GM12878 (cell line): ENCODE data around the gene CLASRP. TPM values are rescaled to one million over a fixed set of nuclear protein-coding genes. Genes with fewer than 3 reads are reported as not detected.

Experiments
- ATAC-seq: fragments of 200-7000 bp; cut with Tn5 transposase; 3 replicates; pipeline ENCODE4 v1.9.1; 2020; ENCODE audit warnings: mild to moderate bottlenecking, moderate library complexity
- BruUV-seq: library from RNA; stranded (reverse); fragments of 400-500 nt; replicated peaks from 2 replicates; lab custom pipeline; 2021; lab: Mats Ljungman, UMichigan
- CTCF ChIA-PET: fragments of 300-600 bp; sonication (Branson Sonifier 250); formaldehyde crosslinking; extraction: SDS; loops from one replicate; lab custom pipeline; 2021; ENCODE audit warnings: inconsistent platforms; lab: Yijun Ruan, JAX
- POLR2A ChIA-PET: fragments of 350-600 bp; formaldehyde crosslinking; extraction: SDS; loops from one replicate; lab custom pipeline; 2021; ENCODE audit warnings: inconsistent platforms; lab: Charles Lee
- RAD21 ChIA-PET: fragments of 300-600 bp; sonication (Branson Sonifier 250); formaldehyde crosslinking; loops from one replicate; lab custom pipeline; 2023; ENCODE audit warnings: antibody characterized with exemption; ENCODE audit not compliant: unreplicated experiment; lab: Charles Lee
- SMC1A ChIA-PET: fragments of 300-600 bp; sonication (Branson Sonifier 250); formaldehyde crosslinking; loops from one replicate; lab custom pipeline; 2023; ENCODE audit not compliant: unreplicated experiment, uncharacterized antibody; lab: Charles Lee
- DNase-seq: peaks from one replicate; pipeline ENCODE4 v3.0.0-alpha.2; 2011; ENCODE audit warnings: low read depth, low spot score
- FAIRE-seq: peaks from 3 replicates; lab custom pipeline; 2011; peaks lifted over from hg19 to GRCh38; lab: Jason Lieb, UNC
- H2AFZ ChIP-seq: 2 replicates; pipeline ENCODE4 v1.6.0; 2011; ENCODE audit warnings: low read depth, low read length, control low read depth; ENCODE audit not compliant: control insufficient read depth
- H3K27ac ChIP-seq: 2 replicates; pipeline ENCODE4 v1.5.1; 2011; ENCODE audit warnings: control low read depth; ENCODE audit not compliant: control insufficient read depth, insufficient read depth
- H3K27me3 ChIP-seq, 2 experiments: replicated peaks in 1 of 2; 2 replicates each; pipeline versions ENCODE4 v1.6.0 to v1.6.1; 2011; ENCODE audit warnings: low read length in 1 of 2; ENCODE audit not compliant: control insufficient read depth in 2 of 2, insufficient read depth in 2 of 2
- H3K36me3 ChIP-seq, 2 experiments: 2 replicates each; pipeline ENCODE4 v1.5.1; 2011; ENCODE audit warnings: low read length in 1 of 2; ENCODE audit not compliant: control insufficient read depth in 2 of 2, insufficient read depth in 2 of 2
- H3K4me1 ChIP-seq: 2 replicates; pipeline ENCODE4 v1.6.1; 2011; ENCODE audit warnings: mild to moderate bottlenecking, low read length, moderate library complexity, mixed read lengths; ENCODE audit not compliant: control insufficient read depth, insufficient read depth
- H3K4me2 ChIP-seq: 2 replicates; pipeline ENCODE4 v1.6.0; 2011; ENCODE audit warnings: control low read depth; ENCODE audit not compliant: control insufficient read depth, insufficient read depth
- H3K4me3 ChIP-seq: fragments of 200-600 bp; sonication (generic); 2 replicates; pipeline ENCODE4 v1.5.1; 2016
- H3K79me2 ChIP-seq: 2 replicates; pipeline ENCODE4 v1.6.0; 2011; ENCODE audit warnings: low read length; ENCODE audit not compliant: control insufficient read depth, insufficient read depth
- H3K9ac ChIP-seq: 2 replicates; pipeline ENCODE4 v1.8.0; 2011; ENCODE audit warnings: low read length, control low read depth, mixed read lengths; ENCODE audit not compliant: control insufficient read depth, insufficient read depth
- H3K9me3 ChIP-seq: replicated peaks from 3 replicates; pipeline ENCODE4 v1.5.1; 2011; ENCODE audit warnings: mild to moderate bottlenecking, low read length; ENCODE audit not compliant: control insufficient read depth, insufficient read depth
- H4K20me1 ChIP-seq: 2 replicates; pipeline ENCODE4 v1.6.0; 2011; ENCODE audit not compliant: control insufficient read depth, insufficient read depth
- CBX3 ChIP-seq: fragments of 200-600 bp; sonication (generic); IDR thresholded peaks from 2 replicates; pipeline ENCODE4 v1.6.1; 2016; ENCODE audit warnings: low read depth, borderline replicate concordance
- CREB1 ChIP-seq: IDR thresholded peaks from 2 replicates; pipeline ENCODE4 v1.6.1; 2012; ENCODE audit warnings: low read depth, mild to moderate bottlenecking, inconsistent platforms
- EZH2 ChIP-seq: IDR thresholded peaks from 2 replicates; pipeline ENCODE4 v1.6.1; 2012; ENCODE audit warnings: low read depth, mild to moderate bottlenecking, control low read depth, inconsistent platforms, low read length, borderline replicate concordance; ENCODE audit not compliant: control insufficient read depth
- KLF5 ChIP-seq: fragments of 450-650 bp; IDR thresholded peaks from 2 replicates; pipeline ENCODE4 v1.6.1; 2014; ENCODE audit warnings: mild to moderate bottlenecking; ENCODE audit not compliant: partially characterized antibody
- POU2F2 ChIP-seq: IDR thresholded peaks from 3 replicates; pipeline ENCODE4 v1.6.1; 2011; ENCODE audit warnings: low read depth, mild to moderate bottlenecking, low read length, borderline replicate concordance
- SREBF2 ChIP-seq: IDR thresholded peaks from 2 replicates; pipeline ENCODE4 v1.6.1; 2012; ENCODE audit warnings: mild to moderate bottlenecking, low read length
- SUZ12 ChIP-seq: fragments of 200-600 bp; sonication (generic); IDR thresholded peaks from one replicate; pipeline ENCODE4 v1.6.1; 2018; ENCODE audit warnings: antibody characterized with exemption, mild to moderate bottlenecking; ENCODE audit not compliant: unreplicated experiment
- ZBTB11 ChIP-seq: fragments of 450-650 bp; formaldehyde crosslinking; IDR thresholded peaks from 2 replicates; pipeline ENCODE4 v1.5.0; 2022; ENCODE audit warnings: mild to moderate bottlenecking, missing genetic modification characterization
- ZNF622 ChIP-seq: fragments of 450-650 bp; IDR thresholded peaks from 2 replicates; pipeline ENCODE4 v1.6.1; 2017; ENCODE audit warnings: mild to moderate bottlenecking, inconsistent platforms
- ZSCAN29 ChIP-seq: fragments of 450-650 bp; IDR thresholded peaks from 2 replicates; pipeline ENCODE4 v1.6.1; 2017; ENCODE audit warnings: mild to moderate bottlenecking, moderate library complexity
- ZZZ3 ChIP-seq: IDR thresholded peaks from 2 replicates; pipeline ENCODE4 v1.6.1; 2011; ENCODE audit warnings: low read depth; ENCODE audit not compliant: control insufficient read depth, insufficient read length
- WGBS: methylation state at CpG from one replicate; pipeline ENCODE4 v1.1.6; 2016; ENCODE audit warnings: low lambda C conversion rate; ENCODE audit not compliant: insufficient replicate concordance, insufficient coverage; ENCODE audit errors: missing lambda C conversion rate; 5-methylcytosine and 5-hydroxymethylcytosine counted together
- in situ Hi-C: fragments of 300-500 bp; cut with MboI; formaldehyde crosslinking; loops from 9 replicates; pipeline ENCODE4 v1.14.3; 2018; ENCODE audit warnings: mixed read lengths
- intact Hi-C: fragments of 100-400 bp; cut with micrococcal nuclease; formaldehyde crosslinking; loops from one replicate; pipeline ENCODE4 v1.14.2; 2022; ENCODE audit not compliant: unreplicated experiment
- polyA plus RNA-seq, 11 experiments: library from polyadenylated mRNA; depleted of rRNA in 4 of 11; unstranded in 6 of 11; stranded (reverse) in 5 of 11; fragments of >200 nt; fragmentation: Nextera tagmentation in 4 of 11; fragmentation: Illumina TruSeq in 1 of 11; extraction: Ambion mirVana in 4 of 11; extraction: Trizol in 1 of 11; gene quantifications; 1 replicate in 1 of 11; 2 replicates in 10 of 11; pipeline versions ENCODE4 v1.2.1 to v1.2.3, GENCODE V29; 2011 to 2016; ENCODE audit warnings: inconsistent platforms in 2 of 11, missing spikeins in 2 of 11, low read depth in 1 of 11
- total RNA-seq, 4 experiments: library from RNA; depleted of rRNA in 3 of 4; stranded (reverse); fragments of >200 nt in 3 of 4; fragmentation: Illumina TruSeq in 1 of 4; extraction: Trizol in 1 of 4; gene quantifications; 2 replicates each; pipeline versions ENCODE4 v1.2.1 to v1.2.3, GENCODE V29; 2013 to 2021
- TF ChIP-seq, protein P1 (sequence below): fragments of 150-350 bp; IDR thresholded peaks from 2 replicates; pipeline ENCODE4 v1.6.1; 2014; ENCODE audit warnings: mild to moderate bottlenecking, low read depth, low read length

CLASRP gene
- total and polyA plus RNA-seq, 10 of the 15 experiments (the other 5 are each of a cell fraction or from before 2014, with no cell fraction given) = 0.68 to 75.8 (median 30.2) TPM

GRCh38 chr19:45107621-45108150 lies 68.8 kb downstream of the CLASRP start:
- Histone ChIP-seq H2AFZ (no peak overlapping the region), H3K4me3 (no peak overlapping the region), H3K27me3 (no peaks in the 10 kb centered on the region), H3K79me2 (peaks cover 64% of the 10 kb centered on the region), H3K9me3 (no peaks in the 10 kb centered on the region), H3K36me3 (peaks cover 0 to 10% of the 10 kb centered on the region in 2 experiments; a peak in 3 of 4 replicates), H3K27ac (no peak overlapping the region), H4K20me1 (peaks cover 3% of the 10 kb centered on the region; the same call in 1 of the 2 replicates), H3K9ac (no peak overlapping the region), H3K4me1 (peaks cover 44% of the 10 kb centered on the region), H3K4me2 (peak overlapping the region; percentile 22; the same call in 1 of the 2 replicates)
- SMC1A ChIA-PET = interaction anchor here (0.6 to 1.4 kb wide), 2 partner anchors 16 to 794 kb away, joined by 3 read pairs; no protein-coding TSS in a partner anchor
- in situ Hi-C loops = no loop called here
- no peak for DNase-seq
- WGBS = 70% methylated on average over 12 of the region's 12 CpGs
- intact Hi-C loops = no loop called here
- RAD21 ChIA-PET = interaction anchor here (1.3 kb wide), 1 partner anchor 9 kb away, joined by 3 read pairs; no protein-coding TSS in a partner anchor
- POLR2A ChIA-PET = interaction anchor here (0.7 kb wide), 1 partner anchor 11 kb away, joined by 3 read pairs; no protein-coding TSS in a partner anchor
- no peak for ATAC-seq
- TF ChIP-seq, protein P1, sequence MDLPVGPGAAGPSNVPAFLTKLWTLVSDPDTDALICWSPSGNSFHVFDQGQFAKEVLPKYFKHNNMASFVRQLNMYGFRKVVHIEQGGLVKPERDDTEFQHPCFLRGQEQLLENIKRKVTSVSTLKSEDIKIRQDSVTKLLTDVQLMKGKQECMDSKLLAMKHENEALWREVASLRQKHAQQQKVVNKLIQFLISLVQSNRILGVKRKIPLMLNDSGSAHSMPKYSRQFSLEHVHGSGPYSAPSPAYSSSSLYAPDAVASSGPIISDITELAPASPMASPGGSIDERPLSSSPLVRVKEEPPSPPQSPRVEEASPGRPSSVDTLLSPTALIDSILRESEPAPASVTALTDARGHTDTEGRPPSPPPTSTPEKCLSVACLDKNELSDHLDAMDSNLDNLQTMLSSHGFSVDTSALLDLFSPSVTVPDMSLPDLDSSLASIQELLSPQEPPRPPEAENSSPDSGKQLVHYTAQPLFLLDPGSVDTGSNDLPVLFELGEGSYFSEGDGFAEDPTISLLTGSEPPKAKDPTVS = no peak
- no peak for TF ChIP-seq EZH2
- TF ChIP-seq CREB1 = no peak
- TF ChIP-seq ZNF622 = no peak
- TF ChIP-seq SREBF2 = no peak
- TF ChIP-seq ZZZ3 = no peak
- no peak for TF ChIP-seq ZSCAN29
- TF ChIP-seq ZBTB11 (CRISPR knock-in tag) = no peak
- no peak for TF ChIP-seq POU2F2
- TF ChIP-seq KLF5 = no peak
- TF ChIP-seq CBX3 = no peak
- TF ChIP-seq SUZ12 = no peak
- TF ChIP-seq, all 136 proteins: peak for 0
- BruUV-seq = TSS peak; percentile 17
- peak; percentile 89 for FAIRE-seq
- CTCF ChIA-PET = no interaction called here
